Vagina (tissue), 2 donors: ENCODE results near the gene CFAP251. TPM values are rescaled to one million over a fixed set of nuclear protein-coding genes. Genes with fewer than 3 reads are reported as not detected.
"Not testable (repeated sequence)": the region's sequence is repeated elsewhere in the genome, so short reads cannot be mapped to it uniquely, and the experiment has no call there.

Experiments
- DNase-seq, 2 donors: peaks; one replicate each; pipeline ENCODE4 v3.0.0-alpha.2; 2017; ENCODE audit errors: extremely low spot score in 2 of 2
- H3K27ac ChIP-seq: fragments of 200-600 bp; sonication (generic); one replicate; pipeline ENCODE4 v1.5.1; 2019
- H3K27me3 ChIP-seq: fragments of 200-600 bp; sonication (generic); one replicate; pipeline ENCODE4 v1.5.1; 2019
- H3K36me3 ChIP-seq, 2 donors: fragments of 200-600 bp; sonication (generic); one replicate each; pipeline ENCODE4 v1.5.1; 2017 to 2019
- H3K4me1 ChIP-seq: fragments of 200-600 bp; sonication (generic); one replicate; pipeline ENCODE4 v1.5.1; 2019
- H3K4me3 ChIP-seq, 2 donors: fragments of 200-600 bp; sonication (generic); 1 replicate in 1 of 2; 2 replicates in 1 of 2; pipeline ENCODE4 v1.5.1; 2016 to 2019
- H3K9me3 ChIP-seq: fragments of 200-600 bp; sonication (generic); one replicate; pipeline ENCODE4 v1.5.1; 2019
- CTCF ChIP-seq, 3 experiments: fragments of 450-650 bp in 2 of 3; fragments of 200-600 bp in 1 of 3; sonication (generic) in 1 of 3; IDR thresholded peaks; one replicate each; pipeline ENCODE4 v1.5.1; 2017 to 2019; ENCODE audit warnings: antibody characterized with exemption in 3 of 3, mild to moderate bottlenecking in 2 of 3, moderate library complexity in 2 of 3
- POLR2A ChIP-seq, 2 donors: fragments of 450-650 bp; IDR thresholded peaks; one replicate each; pipeline ENCODE4 v1.6.1; 2017; ENCODE audit warnings: antibody characterized with exemption in 2 of 2, mild to moderate bottlenecking in 2 of 2, moderate library complexity in 2 of 2
- POLR2AphosphoS5 ChIP-seq, 2 donors: sonication (generic); formaldehyde crosslinking; IDR thresholded peaks; one replicate each; pipeline ENCODE4 v1.9.0; 2017; ENCODE audit warnings: antibody characterized with exemption in 2 of 2, mild to moderate bottlenecking in 2 of 2, low read depth in 1 of 2; ENCODE audit not compliant: insufficient read depth in 1 of 2
- intact Hi-C: fragments of 100-400 bp; cut with DNase I; formaldehyde crosslinking; loops from one replicate; pipeline ENCODE4 v1.15.1; 2023
- total RNA-seq: library from RNA; depleted of rRNA; stranded (reverse); fragments of >200 nt; gene quantifications from one replicate; pipeline ENCODE4 v1.2.3, GENCODE V29; 2016

The CFAP251 gene
- total RNA-seq, 1 donor from 2014 or later, result 8.8 TPM

GRCh38 chr12:121889274-121889624, 29.1 kb upstream of the CFAP251 start:
- intact Hi-C loops, result loop anchor here (2.0 to 5.0 kb wide), 3 partner anchors 30 to 1083 kb away; partner anchors contain the start of gene HPD
- H3K4me1 ChIP-seq, result peaks cover 38% of the 10 kb centered on the region
- H3K36me3 ChIP-seq, result no peaks in the 10 kb centered on the region
- no peaks in the 10 kb centered on the region for H3K9me3 ChIP-seq
- no peak for TF ChIP-seq POLR2AphosphoS5 (IDR thresholded peaks at IDR 0.05; ENCODE audit: insufficient read depth in 1 of 2, low read depth in 1 of 2)
- no peak for TF ChIP-seq CTCF (IDR thresholded peaks at IDR 0.05)
- TF ChIP-seq POLR2A (IDR thresholded peaks at IDR 0.05), result no peak
- H3K27ac ChIP-seq, result peak overlapping the region; percentile 97
- no peaks in the 10 kb centered on the region for H3K27me3 ChIP-seq
- peak overlapping the region; percentile 71 to 89 for H3K4me3 ChIP-seq
- DNase-seq, result no peak

- not testable (repeated sequence) for H3K27me3 ChIP-seq, H3K36me3 ChIP-seq, DNase-seq, H3K9me3 ChIP-seq
- H3K4me3 ChIP-seq, result peak overlapping the region; percentile 71 to 89
- intact Hi-C loops, result loop anchor here (2.0 to 5.0 kb wide), 3 partner anchors 31 to 1083 kb away; partner anchors contain the start of gene HPD
- peak overlapping the region; percentile 97 for H3K27ac ChIP-seq
- H3K4me1 ChIP-seq, result peaks cover 42% of the 10 kb centered on the region
Measured at GRCh38 chr12:121889661-121890060, 28.7 kb upstream of the CFAP251 start.

- intact Hi-C loops, result no loop called here
- Histone ChIP-seq H3K9me3 (no peaks in the 10 kb centered on the region), H3K27ac (peak overlapping the region; percentile 26), H3K4me3 (no peak overlapping the region), H3K36me3 (peaks cover 0 to 30% of the 10 kb centered on the region in 2 donors), H3K27me3 (no peaks in the 10 kb centered on the region), H3K4me1 (peaks cover 43% of the 10 kb centered on the region)
- DNase-seq, result no peak
- TF ChIP-seq POLR2A (IDR thresholded peaks at IDR 0.05) (no peak), CTCF (IDR thresholded peaks at IDR 0.05) (no peak), POLR2AphosphoS5 (IDR thresholded peaks at IDR 0.05; ENCODE audit: insufficient read depth in 1 of 2, low read depth in 1 of 2) (no peak)
Measured at GRCh38 chr12:121892673-121893561, 25.5 kb upstream of the CFAP251 start.

- Histone ChIP-seq H3K4me1 (peaks cover 38% of the 10 kb centered on the region), H3K36me3 (peaks cover 0 to 35% of the 10 kb centered on the region in 2 donors), H3K4me3 (no peak overlapping the region), H3K27me3 (no peaks in the 10 kb centered on the region), H3K9me3 (no peaks in the 10 kb centered on the region), H3K27ac (peak overlapping the region; percentile 62)
- no peak for TF ChIP-seq CTCF (IDR thresholded peaks at IDR 0.05)
- TF ChIP-seq POLR2AphosphoS5 (IDR thresholded peaks at IDR 0.05; ENCODE audit: insufficient read depth in 1 of 2, low read depth in 1 of 2), result peak in 1 of 2 donors; percentile 53
- TF ChIP-seq POLR2A (IDR thresholded peaks at IDR 0.05), result no peak
- intact Hi-C loops, result no loop called here
- DNase-seq, result no peak
Measured at GRCh38 chr12:121893961-121894460, 24.4 kb upstream of the CFAP251 start.

- peaks cover 33% of the 10 kb centered on the region for H3K4me1 ChIP-seq
- DNase-seq, result no peak
- no peaks in the 10 kb centered on the region for H3K9me3 ChIP-seq
- H3K4me3 ChIP-seq, result no peak overlapping the region
- no peak for TF ChIP-seq POLR2A (IDR thresholded peaks at IDR 0.05)
- intact Hi-C loops, result loop anchor here (5.0 kb wide), 1 partner anchor 187 kb away; no protein-coding TSS in a partner anchor
- no peaks in the 10 kb centered on the region for H3K27me3 ChIP-seq
- H3K27ac ChIP-seq, result peak overlapping the region; percentile 62
- H3K36me3 ChIP-seq, result peaks cover 0 to 41% of the 10 kb centered on the region in 2 donors
Measured at GRCh38 chr12:121894633-121895032, 23.8 kb upstream of the CFAP251 start.

- intact Hi-C loops, result loop anchor here (5.0 kb wide), 1 partner anchor 191 kb away; no protein-coding TSS in a partner anchor
Measured at GRCh38 chr12:121898287-121898686, 20.1 kb upstream of the CFAP251 start.

More at GRCh38 chr12:121898287-121898686, 20.1 kb upstream of the CFAP251 start:
- TF ChIP-seq POLR2A (IDR thresholded peaks at IDR 0.05), result no peak
- no peak for TF ChIP-seq POLR2AphosphoS5 (IDR thresholded peaks at IDR 0.05; ENCODE audit: insufficient read depth in 1 of 2, low read depth in 1 of 2)
- no peak for TF ChIP-seq CTCF (IDR thresholded peaks at IDR 0.05)
- Histone ChIP-seq H3K27me3 (no peaks in the 10 kb centered on the region), H3K36me3 (peaks cover 0 to 74% of the 10 kb centered on the region in 2 donors), H3K4me3 (no peak overlapping the region), H3K4me1 (peaks cover 14% of the 10 kb centered on the region), H3K27ac (no peak overlapping the region), H3K9me3 (no peaks in the 10 kb centered on the region)
- no peak for DNase-seq
